ENCODE results near the gene E2F7. TPM values are rescaled to one million over a fixed set of nuclear protein-coding genes. Genes with fewer than 3 reads are reported as not detected.

E2F7 gene
- total and polyA plus RNA-seq, 2 of the 13 experiments (the other 11 are each of a cell fraction or from before 2014, with no cell fraction given) = 1.7 to 7.3 TPM

GRCh38 chr12:77065361-77066204, at the start of gene E2F7 (continued):
- no peak for TF ChIP-seq PREB (CRISPR knock-in tag; IDR thresholded peaks at IDR 0.05)
- TF ChIP-seq MAZ (IDR thresholded peaks at IDR 0.05; ENCODE audit: borderline replicate concordance, low read depth, low read length) = no peak
- peak; percentile 28; the same call in 1 of the 2 replicates for TF ChIP-seq MAZ (CRISPR knock-in tag; IDR thresholded peaks at IDR 0.05; ENCODE audit: low read depth)
- 0 out of 2 replicates have a peak, but pooled peaks have one; percentile 31 for TF ChIP-seq SPEN (CRISPR knock-in tag; IDR thresholded peaks at IDR 0.05; ENCODE audit: low read depth)
- TF ChIP-seq KAT2B (IDR thresholded peaks at IDR 0.05; ENCODE audit: borderline replicate concordance, low read depth, low read length) = no peak
- no peak for TF ChIP-seq ARNT (IDR thresholded peaks at IDR 0.05)
- no peak for TF ChIP-seq BCLAF1 (IDR thresholded peaks at IDR 0.05)
- no peak for TF ChIP-seq CBX5 (CRISPR knock-in tag; IDR thresholded peaks at IDR 0.05; ENCODE audit: borderline replicate concordance)
- TF ChIP-seq POGZ (CRISPR knock-in tag; IDR thresholded peaks at IDR 0.05) = peak; percentile 64
- no peak for TF ChIP-seq DBP (CRISPR knock-in tag; IDR thresholded peaks at IDR 0.05; ENCODE audit: not compliant biosample characterization)
- TF ChIP-seq TGIF2 (CRISPR knock-in tag; IDR thresholded peaks at IDR 0.05) = no peak
- TF ChIP-seq ZNF572 (CRISPR knock-in tag; IDR thresholded peaks at IDR 0.05) = no peak
- no peak; the same call in 1 of the 2 replicates for TF ChIP-seq ZNF879 (CRISPR knock-in tag; IDR thresholded peaks at IDR 0.05)
- TF ChIP-seq DMAP1 (CRISPR knock-in tag; IDR thresholded peaks at IDR 0.05) = no peak
- no peak for TF ChIP-seq ZNF660 (CRISPR knock-in tag; IDR thresholded peaks at IDR 0.05; ENCODE audit: borderline replicate concordance, low read depth)
- TF ChIP-seq ZNF740 (CRISPR knock-in tag; IDR thresholded peaks at IDR 0.05) = no peak
- no peak for TF ChIP-seq LCORL (IDR thresholded peaks at IDR 0.05)
- TF ChIP-seq LCORL (CRISPR knock-in tag; IDR thresholded peaks at IDR 0.05) = no peak; the same call in 1 of the 2 replicates
- TF ChIP-seq ZBTB1 (CRISPR knock-in tag; IDR thresholded peaks at IDR 0.05; ENCODE audit: borderline replicate concordance) = no peak
- no peak for TF ChIP-seq GFI1 (CRISPR knock-in tag; IDR thresholded peaks at IDR 0.05; ENCODE audit: borderline replicate concordance)
- TF ChIP-seq ZNF784 (CRISPR knock-in tag; IDR thresholded peaks at IDR 0.05; ENCODE audit: borderline replicate concordance) = no peak
- no peak for TF ChIP-seq ZNF3 (CRISPR knock-in tag; IDR thresholded peaks at IDR 0.05)
- peak; percentile 27; the same call in 1 of the 2 replicates for TF ChIP-seq ZNF556 (CRISPR knock-in tag; IDR thresholded peaks at IDR 0.05; ENCODE audit: borderline replicate concordance)
- TF ChIP-seq TCF12 (IDR thresholded peaks at IDR 0.05) = no peak
- no peak for TF ChIP-seq TCF12 (CRISPR knock-in tag; IDR thresholded peaks at IDR 0.05)
